Stomach (tissue), 4 donors: ENCODE data around the gene SCFD2.

ENCODE experiments used
- POLR2A ChIP-seq, 4 donors: fragments of 450-650 bp; IDR thresholded peaks; one replicate each; pipeline ENCODE4 v1.6.1; 2016; ENCODE audit warnings: antibody characterized with exemption in 4 of 4, control low read depth in 2 of 4, mild to moderate bottlenecking in 1 of 4, moderate library complexity in 1 of 4
- TF ChIP-seq, protein P1 (sequence below), 7 experiments: fragments of 450-650 bp in 4 of 7; fragments of 200-600 bp in 3 of 7; sonication (generic) in 3 of 7; IDR thresholded peaks; one replicate each; pipeline ENCODE4 v1.5.1; 2016 to 2019; ENCODE audit warnings: antibody characterized with exemption in 7 of 7, control low read depth in 2 of 7, mild to moderate bottlenecking in 1 of 7

- TF ChIP-seq, protein P1, sequence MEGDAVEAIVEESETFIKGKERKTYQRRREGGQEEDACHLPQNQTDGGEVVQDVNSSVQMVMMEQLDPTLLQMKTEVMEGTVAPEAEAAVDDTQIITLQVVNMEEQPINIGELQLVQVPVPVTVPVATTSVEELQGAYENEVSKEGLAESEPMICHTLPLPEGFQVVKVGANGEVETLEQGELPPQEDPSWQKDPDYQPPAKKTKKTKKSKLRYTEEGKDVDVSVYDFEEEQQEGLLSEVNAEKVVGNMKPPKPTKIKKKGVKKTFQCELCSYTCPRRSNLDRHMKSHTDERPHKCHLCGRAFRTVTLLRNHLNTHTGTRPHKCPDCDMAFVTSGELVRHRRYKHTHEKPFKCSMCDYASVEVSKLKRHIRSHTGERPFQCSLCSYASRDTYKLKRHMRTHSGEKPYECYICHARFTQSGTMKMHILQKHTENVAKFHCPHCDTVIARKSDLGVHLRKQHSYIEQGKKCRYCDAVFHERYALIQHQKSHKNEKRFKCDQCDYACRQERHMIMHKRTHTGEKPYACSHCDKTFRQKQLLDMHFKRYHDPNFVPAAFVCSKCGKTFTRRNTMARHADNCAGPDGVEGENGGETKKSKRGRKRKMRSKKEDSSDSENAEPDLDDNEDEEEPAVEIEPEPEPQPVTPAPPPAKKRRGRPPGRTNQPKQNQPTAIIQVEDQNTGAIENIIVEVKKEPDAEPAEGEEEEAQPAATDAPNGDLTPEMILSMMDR (IDR thresholded peaks at IDR 0.05) = no peak
- no peak for TF ChIP-seq POLR2A (IDR thresholded peaks at IDR 0.05)
These were observed 297.0 kb downstream of the SCFD2 start for GRCh38 chr4:53068755-53069330.
